Adrenal gland (tissue), 5 donors: ENCODE data around the gene C2CD2L.
"Not testable (repeated sequence)": the region's sequence is repeated elsewhere in the genome, so short reads cannot be mapped to it uniquely, and the experiment has no call there.

Experiments
- CTCF ChIP-seq, 6 experiments: fragments of 450-650 bp in 4 of 6; fragments of 200-600 bp in 2 of 6; sonication (generic) in 1 of 6; IDR thresholded peaks; 1 replicate in 5 of 6; 2 replicates in 1 of 6; pipeline versions ENCODE4 v1.5.1 to v1.8.0; 2016 to 2021; ENCODE audit warnings: antibody characterized with exemption in 6 of 6, mild to moderate bottlenecking in 2 of 6, moderate library complexity in 1 of 6
- POLR2A ChIP-seq, 2 donors: fragments of 450-650 bp; IDR thresholded peaks; one replicate each; pipeline ENCODE4 v1.6.1; 2017; ENCODE audit warnings: antibody characterized with exemption in 2 of 2, mild to moderate bottlenecking in 2 of 2, moderate library complexity in 1 of 2
- donor health status: DM: no; HTN: no; CAD: no.

- not testable (repeated sequence) for TF ChIP-seq CTCF, POLR2A (IDR thresholded peaks at IDR 0.05)
Observed at GRCh38 chr11:119059128-119059527, 48.0 kb upstream of the C2CD2L start.
